ENCODE data around the gene MAN1A2.
"Not testable (repeated sequence)": the region's sequence is repeated elsewhere in the genome, so short reads cannot be mapped to it uniquely, and the experiment has no call there.

- TF ChIP-seq CTCF (IDR thresholded peaks at IDR 0.05; ENCODE audit: poor library complexity); EZH2 (IDR thresholded peaks at IDR 0.05; ENCODE audit: borderline replicate concordance): not testable (repeated sequence)
Observed at GRCh38 chr1:117558451-117558850, 191.2 kb downstream of the MAN1A2 start.

Measured in hepatocyte (in vitro differentiated cells).